NCI-H146 (cell line): Measurements from ENCODE around the gene PDE4D.

Experiments
- DNase-seq: peaks from one replicate; lab custom pipeline; 2025; lab: John Stamatoyannopoulos, UW

The PDE4D gene

GRCh38 chr5:59517926-59518585 lies 375.5 kb downstream of the PDE4D start:
- no peak for DNase-seq

DNA sequence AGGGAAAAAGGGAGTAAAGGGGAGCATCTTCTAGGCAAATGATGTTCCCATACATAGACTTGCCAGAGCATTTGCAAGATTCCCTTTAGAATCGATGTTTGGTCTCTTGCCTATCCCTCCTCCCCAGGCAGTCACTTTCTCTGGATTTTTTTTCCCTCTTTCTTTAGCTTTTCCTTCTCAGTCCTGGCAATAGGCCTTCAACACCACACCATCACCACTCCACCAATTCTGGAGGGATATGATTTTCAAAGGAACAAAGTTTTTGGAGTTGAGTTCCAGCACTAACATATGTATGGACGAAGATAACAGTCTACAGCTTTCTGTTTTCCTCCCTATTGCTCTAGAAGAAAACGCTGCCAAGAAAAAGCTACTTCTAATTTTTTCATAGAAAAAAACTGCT lies 377.4 kb downstream of the PDE4D start:
- no peak for DNase-seq

- peak; percentile 55 for DNase-seq
These were observed 387.1 kb downstream of the PDE4D start for GRCh38 chr5:59506285-59506877.

- DNase-seq: no peak
These were observed 389.5 kb downstream of the PDE4D start for GRCh38 chr5:59504043-59504442.

- DNase-seq: peak; percentile 91
These were observed 390.3 kb downstream of the PDE4D start for GRCh38 chr5:59503220-59503619.

DNA sequence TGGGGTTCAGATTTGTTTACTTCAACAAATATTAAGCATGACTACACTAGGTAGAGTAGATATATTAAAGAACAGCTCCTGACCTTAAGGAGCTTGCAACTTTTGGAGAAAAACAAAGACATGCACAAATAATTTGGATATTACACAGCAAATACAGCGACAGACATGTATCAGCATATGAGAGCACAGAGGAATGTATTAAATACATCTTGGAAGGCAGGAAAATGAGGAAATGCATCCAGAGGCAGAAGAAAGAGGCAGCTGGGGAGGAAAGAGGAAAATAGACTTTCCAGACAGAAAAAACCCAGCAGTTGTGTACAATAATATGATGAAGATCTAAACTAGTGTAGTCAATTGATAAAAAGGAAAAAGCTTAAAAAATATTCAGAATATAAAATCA lies 392.2 kb downstream of the PDE4D start:
- no peak for DNase-seq

- no peak for DNase-seq
These were observed 393.5 kb downstream of the PDE4D start for GRCh38 chr5:59500014-59500413.

DNA sequence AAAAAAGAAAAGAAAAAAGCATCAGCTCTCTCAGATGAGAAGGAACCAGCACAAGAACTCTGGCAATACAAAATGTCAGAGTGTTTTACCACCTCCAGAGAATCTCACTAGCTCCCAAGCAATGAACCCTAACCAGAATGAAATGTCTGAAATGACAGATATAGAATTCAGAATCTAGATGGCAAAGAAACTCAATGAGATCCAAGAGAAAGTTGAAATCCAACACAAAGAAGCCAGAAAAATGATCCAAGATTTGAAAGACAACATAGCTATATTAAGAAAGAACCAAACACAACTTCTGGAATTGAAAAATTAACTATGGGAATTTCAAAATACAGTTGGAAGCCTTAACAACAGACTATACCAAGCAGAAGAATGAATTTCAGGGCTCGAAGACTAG lies 396.3 kb downstream of the PDE4D start:
- no peak for DNase-seq

DNA sequence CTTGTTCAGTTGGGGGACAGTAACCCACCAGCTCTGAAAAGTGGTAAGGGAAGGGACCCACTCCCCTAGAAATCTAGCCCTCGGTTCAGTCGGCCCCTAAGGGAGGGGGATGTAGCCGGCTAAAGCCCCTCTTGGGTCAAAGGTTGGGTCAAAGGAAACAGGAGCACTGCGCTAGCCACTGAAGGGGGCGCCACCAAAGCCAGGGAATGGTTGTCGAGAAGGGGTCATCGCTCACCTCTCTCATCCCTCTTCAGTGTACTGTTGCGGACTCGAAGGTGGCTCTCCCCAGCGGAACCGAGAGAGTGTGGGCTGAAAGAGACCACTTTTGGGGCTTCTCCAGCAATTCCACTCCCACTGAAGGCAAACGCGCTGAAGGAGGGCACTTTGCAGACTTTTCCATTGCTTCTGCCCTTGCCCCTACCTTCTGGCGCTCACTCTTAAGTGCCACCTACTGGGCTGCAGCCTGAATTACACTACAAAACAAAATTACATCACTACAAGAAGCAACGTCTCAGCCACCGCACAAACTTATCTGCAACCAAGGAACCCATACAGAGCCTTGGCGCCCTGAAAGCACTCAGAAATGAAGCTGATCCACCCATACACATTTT lies 396.9 kb downstream of the PDE4D start:
- DNase-seq: no peak

DNA sequence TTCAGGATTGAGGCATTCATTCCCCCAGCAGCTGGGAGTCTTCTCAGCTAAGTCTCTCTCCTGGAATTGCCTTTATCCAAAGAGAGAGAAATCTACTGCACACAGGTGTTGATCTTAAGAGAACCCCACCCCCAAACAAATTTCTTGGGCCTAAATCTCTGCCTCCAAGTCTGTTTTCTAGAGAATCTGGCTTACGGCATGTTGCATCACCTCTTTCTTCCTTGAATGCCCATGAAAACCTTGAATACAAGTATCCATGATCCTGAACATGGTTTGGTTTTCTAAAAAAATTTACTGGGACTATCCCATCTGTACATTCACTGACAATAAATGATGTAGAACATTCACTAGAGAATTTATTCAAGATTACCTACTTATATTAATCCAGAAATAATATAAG lies 401.6 kb downstream of the PDE4D start:
- DNase-seq: no peak

- no peak for DNase-seq
These were observed 404.0 kb downstream of the PDE4D start for GRCh38 chr5:59489551-59489950.

DNA sequence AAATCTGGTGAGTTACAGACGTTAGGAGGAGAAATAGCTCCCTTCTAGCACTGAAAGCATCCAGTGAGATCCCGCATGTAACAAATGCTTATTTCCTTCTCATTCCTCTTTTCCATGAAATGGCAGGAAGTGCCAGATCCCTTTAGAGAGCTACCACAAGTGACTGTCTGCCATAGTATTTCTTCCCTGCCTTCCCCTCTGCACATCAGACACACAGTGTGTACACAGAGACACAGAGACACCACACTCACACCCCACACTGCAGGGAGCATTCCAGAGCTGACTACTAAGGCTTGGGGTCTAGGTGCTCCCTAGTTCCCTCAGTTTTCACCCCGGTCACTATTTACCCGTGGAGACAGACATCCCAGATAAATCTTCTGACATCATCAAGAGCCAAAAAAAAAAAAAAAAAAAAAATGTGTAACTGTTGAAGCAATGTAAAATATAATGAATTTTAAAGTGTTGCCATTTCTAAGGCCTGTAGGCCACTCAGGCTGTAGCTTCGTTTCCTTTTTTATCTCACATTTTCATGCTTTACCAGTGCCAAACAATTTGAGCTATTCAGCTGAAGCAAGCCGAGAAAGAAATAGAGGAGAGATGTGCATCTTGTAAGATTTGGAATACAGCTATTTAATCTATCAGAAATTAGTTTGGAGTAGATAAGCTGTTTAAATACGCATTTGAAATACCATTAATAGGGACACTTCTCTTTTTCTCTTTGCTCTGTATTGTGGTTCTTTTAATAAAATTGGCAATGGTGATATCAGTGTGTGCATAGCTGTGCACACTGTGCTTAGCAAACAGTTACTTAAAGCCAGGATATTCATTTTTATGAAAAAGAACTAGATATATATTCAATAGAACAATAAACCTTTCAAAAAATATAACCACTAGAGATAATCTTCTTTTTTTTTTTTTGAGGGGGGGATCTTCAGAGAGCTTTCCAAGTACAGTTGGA lies 405.5 kb downstream of the PDE4D start:
- DNase-seq: peak; percentile 89

- DNase-seq: peak; percentile 19
These were observed 406.3 kb downstream of the PDE4D start for GRCh38 chr5:59487068-59487686.

DNA sequence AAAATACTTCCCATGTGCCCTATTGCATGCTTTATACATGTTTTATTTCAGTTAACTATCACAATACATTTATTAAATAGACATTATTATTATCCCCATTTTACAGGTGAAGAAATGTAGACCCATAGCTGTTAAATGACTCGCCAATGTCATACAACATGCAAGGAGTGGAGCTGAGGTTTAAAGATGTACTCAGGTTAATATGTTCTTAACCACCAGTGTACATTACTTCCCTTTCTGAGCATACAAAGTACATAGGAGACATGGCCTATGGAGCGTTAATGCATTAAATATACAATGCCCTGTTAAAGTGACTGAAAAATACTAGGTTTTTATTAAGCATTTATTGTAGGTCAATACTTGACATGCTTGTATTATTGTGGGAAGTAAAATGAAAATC lies 407.0 kb downstream of the PDE4D start:
- no peak for DNase-seq

GRCh38 chr5:59485629-59486439 lies 407.7 kb downstream of the PDE4D start:
- DNase-seq: peak; percentile 58

DNA sequence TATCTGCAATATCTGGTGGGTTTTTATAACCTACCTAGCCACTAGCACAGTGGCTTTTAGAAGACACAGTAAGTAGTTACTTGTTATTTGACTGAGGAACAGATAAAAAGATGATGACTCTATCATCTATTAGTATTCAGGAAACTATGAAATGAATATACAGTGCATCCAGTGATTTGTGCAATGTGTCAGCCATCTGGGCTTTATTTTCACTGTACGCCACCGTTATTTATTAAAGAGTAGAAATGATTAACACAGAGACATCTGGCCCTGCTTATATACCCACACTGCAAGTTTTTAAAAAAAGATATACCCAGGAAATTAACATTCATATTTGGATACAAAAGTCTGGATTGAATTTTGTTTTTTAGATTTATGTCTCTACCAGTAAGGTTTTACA lies 408.4 kb downstream of the PDE4D start:
- no peak for DNase-seq

GRCh38 chr5:59484618-59485017 lies 408.9 kb downstream of the PDE4D start:
- no peak for DNase-seq

DNA sequence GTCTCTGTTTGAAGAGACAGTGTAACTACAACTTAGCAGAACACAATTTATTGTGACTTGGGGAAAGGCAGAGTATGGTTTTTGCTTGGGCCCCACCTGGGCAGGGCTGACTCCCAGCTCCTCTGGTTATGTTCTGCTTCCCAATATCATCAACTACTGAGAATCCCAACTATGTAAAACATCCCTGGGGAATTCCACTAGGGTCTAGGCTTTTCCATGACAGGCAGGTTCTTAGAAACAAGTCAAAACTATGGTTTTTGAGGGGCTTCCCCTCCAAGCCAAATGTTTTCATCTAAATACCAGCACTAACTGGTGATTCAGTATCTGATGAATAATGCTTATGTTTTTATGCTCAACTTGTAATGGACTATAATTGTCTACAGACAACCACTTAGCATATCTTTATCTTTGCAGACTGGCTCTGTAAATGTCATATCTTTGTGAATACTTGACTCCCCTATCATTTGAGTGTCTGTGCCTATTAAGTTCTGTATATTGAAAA lies 409.5 kb downstream of the PDE4D start:
- no peak for DNase-seq

GRCh38 chr5:59479086-59479485 lies 414.4 kb downstream of the PDE4D start:
- DNase-seq: no peak

DNA sequence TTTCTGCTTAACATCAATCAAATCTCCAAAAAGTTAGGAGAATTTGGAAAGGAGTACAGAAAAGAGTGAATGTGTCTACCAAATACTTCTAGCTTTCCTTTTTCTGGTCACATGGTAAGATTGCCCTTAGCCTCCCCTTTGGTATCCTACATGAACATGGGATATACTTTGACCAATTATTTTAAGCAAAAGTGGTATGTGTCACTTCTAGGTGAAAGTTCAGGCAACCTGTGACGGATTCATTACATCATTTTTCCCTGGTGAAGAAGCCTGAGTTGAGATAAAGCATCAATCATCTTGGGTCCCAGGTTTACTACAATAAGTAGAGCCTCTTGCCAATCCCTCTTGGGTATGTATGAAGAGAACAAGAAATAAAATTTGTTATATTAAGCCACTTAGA lies 419.2 kb downstream of the PDE4D start:
- DNase-seq: no peak

DNA sequence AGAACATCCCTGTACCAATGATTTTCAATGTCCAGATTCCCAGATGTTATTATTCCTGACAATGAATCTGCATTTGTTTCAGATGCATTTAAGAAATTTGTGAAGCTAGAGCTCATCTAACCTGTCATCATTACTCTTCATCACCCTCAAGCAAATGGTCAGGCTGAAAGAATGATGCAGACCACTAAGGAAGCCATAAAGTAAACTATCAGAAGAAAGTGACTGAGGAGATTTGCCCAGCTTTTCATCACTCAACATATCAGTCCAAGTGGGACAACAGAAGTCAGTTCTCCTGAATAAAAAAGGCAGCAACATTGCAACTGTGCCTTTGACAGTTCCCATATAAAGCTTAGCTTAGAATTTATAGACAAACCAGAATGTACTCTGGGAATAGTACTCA lies 419.9 kb downstream of the PDE4D start:
- DNase-seq: no peak
